ENCODE results near the gene ACOX2. TPM values are rescaled to one million over a fixed set of nuclear protein-coding genes. Genes with fewer than 3 reads are reported as not detected.

ACOX2 gene
- total RNA-seq, 2 donors from 2014 or later: 2.3 to 5.9 TPM

DNA sequence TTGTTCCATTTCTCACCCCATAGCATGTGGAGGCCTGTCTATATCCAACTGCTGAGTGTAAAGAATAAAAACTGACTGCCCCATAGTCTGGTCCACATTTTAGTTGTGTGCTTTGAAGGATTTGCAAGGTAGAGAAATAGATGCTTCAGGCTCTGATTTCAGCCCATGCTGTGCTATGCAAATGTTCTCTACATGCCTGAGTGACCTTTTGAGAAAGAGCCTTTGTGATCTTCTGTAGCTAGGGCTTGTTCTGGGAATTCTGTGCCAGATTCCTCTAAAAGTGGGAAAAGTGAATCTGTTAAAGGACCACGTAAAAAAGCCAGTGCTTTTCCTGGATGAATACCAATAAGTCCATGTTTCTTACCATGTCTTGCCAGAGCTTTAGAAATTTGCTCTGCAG lies 39.9 kb downstream of the ACOX2 start:
- intact Hi-C loops (cut with DNase I): no loop called here
- no peaks in the 10 kb centered on the region for H3K9me3 ChIP-seq
- no peak overlapping the region for H3K4me3 ChIP-seq
- ATAC-seq (no peak), DNase-seq (no peak)
- peaks cover 0 to 2% of the 10 kb centered on the region in 2 donors for H3K36me3 ChIP-seq (replicated peaks in 1 of 2; ENCODE audit: insufficient read depth in 1 of 2, low read depth in 2 of 2)
- H3K4me1 ChIP-seq: peaks cover 20% of the 10 kb centered on the region
- 21 to 29% methylated on average over 1 of the region's 1 CpG for WGBS, 2 donors
- H3K27ac ChIP-seq: no peak overlapping the region
- TF ChIP-seq POLR2A (IDR thresholded peaks at IDR 0.05): no peak
- TF ChIP-seq, protein P1, sequence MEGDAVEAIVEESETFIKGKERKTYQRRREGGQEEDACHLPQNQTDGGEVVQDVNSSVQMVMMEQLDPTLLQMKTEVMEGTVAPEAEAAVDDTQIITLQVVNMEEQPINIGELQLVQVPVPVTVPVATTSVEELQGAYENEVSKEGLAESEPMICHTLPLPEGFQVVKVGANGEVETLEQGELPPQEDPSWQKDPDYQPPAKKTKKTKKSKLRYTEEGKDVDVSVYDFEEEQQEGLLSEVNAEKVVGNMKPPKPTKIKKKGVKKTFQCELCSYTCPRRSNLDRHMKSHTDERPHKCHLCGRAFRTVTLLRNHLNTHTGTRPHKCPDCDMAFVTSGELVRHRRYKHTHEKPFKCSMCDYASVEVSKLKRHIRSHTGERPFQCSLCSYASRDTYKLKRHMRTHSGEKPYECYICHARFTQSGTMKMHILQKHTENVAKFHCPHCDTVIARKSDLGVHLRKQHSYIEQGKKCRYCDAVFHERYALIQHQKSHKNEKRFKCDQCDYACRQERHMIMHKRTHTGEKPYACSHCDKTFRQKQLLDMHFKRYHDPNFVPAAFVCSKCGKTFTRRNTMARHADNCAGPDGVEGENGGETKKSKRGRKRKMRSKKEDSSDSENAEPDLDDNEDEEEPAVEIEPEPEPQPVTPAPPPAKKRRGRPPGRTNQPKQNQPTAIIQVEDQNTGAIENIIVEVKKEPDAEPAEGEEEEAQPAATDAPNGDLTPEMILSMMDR (IDR thresholded peaks at IDR 0.05): no peak
- H3K27me3 ChIP-seq: no peaks in the 10 kb centered on the region

DNA sequence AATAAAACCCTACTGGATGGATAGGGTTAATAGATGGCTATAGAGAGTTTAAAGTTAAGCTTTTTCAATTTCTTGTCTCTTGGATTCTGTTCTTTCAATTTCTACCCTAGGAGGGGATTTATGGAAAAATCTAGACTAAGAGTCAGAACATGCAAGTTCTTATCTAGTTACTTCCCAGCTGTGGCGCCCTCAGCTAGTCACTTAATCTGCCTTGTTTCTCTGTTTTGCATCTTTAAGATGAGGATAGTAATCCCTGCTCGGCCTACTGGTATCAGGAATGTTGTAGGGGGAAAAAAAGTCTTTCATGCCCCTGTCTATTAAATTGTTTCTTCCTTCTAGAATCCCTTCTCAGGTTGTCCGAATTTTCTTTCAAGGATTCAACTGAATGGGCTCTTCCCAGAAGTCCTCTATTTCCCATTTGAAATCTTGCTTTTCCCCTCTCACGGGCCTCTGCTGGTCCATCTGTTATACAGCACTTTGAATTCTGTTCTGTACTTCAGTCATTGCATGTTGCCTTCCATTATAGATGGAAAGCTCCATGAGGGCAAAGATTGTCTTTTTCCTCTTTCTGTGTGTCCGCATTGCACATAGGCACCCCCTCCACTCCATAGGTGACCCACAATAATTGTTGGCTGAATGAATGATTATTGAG lies 40.7 kb downstream of the ACOX2 start:
- WGBS, 2 donors: 75 to 87% methylated on average over 5 of the region's 5 CpGs
- intact Hi-C loops (cut with DNase I): no loop called here
- TF ChIP-seq, protein P1 (IDR thresholded peaks at IDR 0.05): no peak
- no peak for TF ChIP-seq POLR2A (IDR thresholded peaks at IDR 0.05)
- Histone ChIP-seq H3K4me1 (peaks cover 22% of the 10 kb centered on the region), H3K36me3 (replicated peaks in 1 of 2; ENCODE audit: insufficient read depth in 1 of 2, low read depth in 2 of 2) (peaks cover 0 to under 1% of the 10 kb centered on the region in 2 donors), H3K9me3 (no peaks in the 10 kb centered on the region), H3K27ac (no peak overlapping the region), H3K4me3 (no peak overlapping the region), H3K27me3 (no peaks in the 10 kb centered on the region)
- ATAC-seq: no peak
- no peak for DNase-seq

- intact Hi-C loops (cut with DNase I): no loop called here
- Histone ChIP-seq H3K9me3 (no peaks in the 10 kb centered on the region), H3K27me3 (no peaks in the 10 kb centered on the region), H3K36me3 (replicated peaks in 1 of 2; ENCODE audit: insufficient read depth in 1 of 2, low read depth in 2 of 2) (no peaks in the 10 kb centered on the region), H3K4me3 (no peak overlapping the region), H3K27ac (no peak overlapping the region), H3K4me1 (peaks cover 25% of the 10 kb centered on the region)
- WGBS, 2 donors: 84 to 96% methylated on average over 3 of the region's 3 CpGs
- no peak for DNase-seq
- ATAC-seq: no peak
- TF ChIP-seq POLR2A (IDR thresholded peaks at IDR 0.05): no peak
- TF ChIP-seq, protein P1 (IDR thresholded peaks at IDR 0.05): no peak
Observed at GRCh38 chr3:58495101-58495500, 41.9 kb downstream of the ACOX2 start.

GRCh38 chr3:58494107-58494506 lies 42.9 kb downstream of the ACOX2 start:
- Histone ChIP-seq H3K4me3 (no peak overlapping the region), H3K36me3 (replicated peaks in 1 of 2; ENCODE audit: insufficient read depth in 1 of 2, low read depth in 2 of 2) (no peaks in the 10 kb centered on the region), H3K4me1 (peaks cover 25% of the 10 kb centered on the region), H3K27ac (no peak overlapping the region), H3K9me3 (no peaks in the 10 kb centered on the region), H3K27me3 (no peaks in the 10 kb centered on the region)
- whole genome bisulfite sequencing, 2 donors: 64 to 71% methylated on average over 3 of the region's 3 CpGs
- DNase-seq (no peak), ATAC-seq (no peak)
- TF ChIP-seq, protein P1 (IDR thresholded peaks at IDR 0.05): no peak
- TF ChIP-seq POLR2A (IDR thresholded peaks at IDR 0.05): no peak
- intact Hi-C loops (cut with DNase I): no loop called here

- no peaks in the 10 kb centered on the region for H3K36me3 ChIP-seq (replicated peaks in 1 of 2; ENCODE audit: insufficient read depth in 1 of 2, low read depth in 2 of 2)
- peak overlapping the region; percentile 48 to 78 (median 73) for H3K27ac ChIP-seq
- WGBS, 2 donors: 0% methylated on average over 6 to 15 of the region's 15 CpGs
- DNase-seq (peak in 2 of 4 donors; percentile 22 to 24), ATAC-seq (no peak)
- peaks cover 28% of the 10 kb centered on the region for H3K4me1 ChIP-seq
- H3K27me3 ChIP-seq: no peaks in the 10 kb centered on the region
- H3K4me3 ChIP-seq: peak overlapping the region; percentile 23 to 73
- intact Hi-C loops (cut with DNase I): no loop called here
- H3K9me3 ChIP-seq: no peaks in the 10 kb centered on the region
- TF ChIP-seq, protein P1 (IDR thresholded peaks at IDR 0.05): no peak
- TF ChIP-seq POLR2A (IDR thresholded peaks at IDR 0.05): peak in 1 of 3 donors; percentile 17
Observed at GRCh38 chr3:58492494-58492905, 44.5 kb downstream of the ACOX2 start.

Measured in body of pancreas (tissue), 4 donors.